ENCODE measurements around the gene NDUFAF2. TPM values are rescaled to one million over a fixed set of nuclear protein-coding genes. Genes with fewer than 3 reads are reported as not detected.

Gene NDUFAF2
- total and polyA plus RNA-seq, 2 of the 8 experiments (the other 6 are each of a cell fraction or from before 2014, with no cell fraction given): 10.7 to 46.5 TPM

- TF ChIP-seq SP2 (IDR thresholded peaks at IDR 0.05; ENCODE audit: low read length): no peak
- no peak for TF ChIP-seq PHF8 (conservative IDR thresholded peaks at IDR 0.05; ENCODE audit: low read depth, low read length)
- TF ChIP-seq CTCF (IDR thresholded peaks at IDR 0.05; ENCODE audit: control extremely low read depth in 1 of 3, insufficient read depth in 1 of 3, low read depth in 1 of 3, low read length in 3 of 3): no peak
- no peak for TF ChIP-seq MAX (IDR thresholded peaks at IDR 0.05)
- TF ChIP-seq SUZ12 (IDR thresholded peaks at IDR 0.05; ENCODE audit: low read length): no peak
Measured at GRCh38 chr5:61001647-61002046, 56.6 kb downstream of the NDUFAF2 start (continued).
